Gastrocnemius medialis (tissue), 4 donors: ENCODE results near the gene ZFYVE1. TPM values are rescaled to one million over a fixed set of nuclear protein-coding genes. Genes with fewer than 3 reads are reported as not detected.
"Not testable (repeated sequence)": the region's sequence is repeated elsewhere in the genome, so short reads cannot be mapped to it uniquely, and the experiment has no call there.

Experiments used
- ATAC-seq, 2 donors: fragments of 150-250 bp; one replicate each; pipeline ENCODE4 v1.9.1; 2016
- DNase-seq, 2 donors: peaks; one replicate each; pipeline ENCODE4 v3.0.0-alpha.2; 2019
- H3K27ac ChIP-seq, 4 donors: fragments of 200-600 bp; sonication (generic); 1 replicate in 1 of 4; 2 replicates in 3 of 4; pipeline ENCODE4 v1.5.1; 2016 to 2018; ENCODE audit warnings: mild to moderate bottlenecking in 2 of 4, moderate library complexity in 1 of 4
- H3K27me3 ChIP-seq, 3 donors: fragments of 200-600 bp; sonication (generic) in 2 of 3; 1 replicate in 1 of 3; 2 replicates in 2 of 3; pipeline versions ENCODE4 v1.5.1 to v1.6.0; 2016 to 2019; ENCODE audit warnings: mild to moderate bottlenecking in 1 of 3, moderate library complexity in 1 of 3
- H3K36me3 ChIP-seq, 2 donors: fragments of 200-600 bp; sonication (generic) in 1 of 2; one replicate each; pipeline ENCODE4 v1.5.1; 2017 to 2018
- H3K4me1 ChIP-seq, 2 donors: fragments of 200-600 bp; sonication (generic) in 1 of 2; one replicate each; pipeline ENCODE4 v1.5.1; 2016 to 2017; ENCODE audit warnings: mild to moderate bottlenecking in 2 of 2
- H3K4me3 ChIP-seq, 4 donors: fragments of 200-600 bp; sonication (generic) in 3 of 4; 1 replicate in 1 of 4; 2 replicates in 3 of 4; pipeline ENCODE4 v1.5.1; 2016 to 2019; ENCODE audit warnings: mild to moderate bottlenecking in 2 of 4
- H3K9me3 ChIP-seq, 3 donors: fragments of 200-600 bp; sonication (generic) in 2 of 3; 1 replicate in 1 of 3; 2 replicates in 2 of 3; pipeline ENCODE4 v1.5.1; 2016 to 2019
- POLR2A ChIP-seq, 2 donors: fragments of 450-650 bp; IDR thresholded peaks; one replicate each; pipeline ENCODE4 v1.6.1; 2017; ENCODE audit warnings: antibody characterized with exemption in 2 of 2, mild to moderate bottlenecking in 2 of 2, moderate library complexity in 2 of 2
- in situ Hi-C, 4 donors: fragments of 200-750 bp; cut with MboI; loops; one replicate each; pipeline versions ENCODE4 v1.15.0 to v1.8.0; 2017; ENCODE audit warnings: low sequenced_read_pairs in 4 of 4
- intact Hi-C: fragments of 100-400 bp; cut with DNase I; formaldehyde crosslinking; loops from one replicate; pipeline ENCODE4 v1.15.1; 2023; ENCODE audit warnings: low total_unique reads
- total RNA-seq, 4 donors: library from RNA; depleted of rRNA; stranded (reverse); fragments of >200 nt; gene quantifications; one replicate each; pipeline versions ENCODE4 v1.1.0 to v1.2.3, GENCODE V29; 2016
- TF ChIP-seq, protein P1 (sequence below), 5 experiments: fragments of 450-650 bp in 3 of 5; fragments of 200-600 bp in 2 of 5; sonication (generic) in 2 of 5; IDR thresholded peaks in 4 of 5; conservative IDR thresholded peaks in 1 of 5; 1 replicate in 4 of 5; 2 replicates in 1 of 5; pipeline ENCODE4 v1.5.1; 2016 to 2019; ENCODE audit warnings: antibody characterized with exemption in 5 of 5, mild to moderate bottlenecking in 3 of 5, moderate library complexity in 3 of 5

ZFYVE1 gene
- total RNA-seq, 4 donors from 2014 or later = 16.7 to 28.3 (median 19.3) TPM

DNA sequence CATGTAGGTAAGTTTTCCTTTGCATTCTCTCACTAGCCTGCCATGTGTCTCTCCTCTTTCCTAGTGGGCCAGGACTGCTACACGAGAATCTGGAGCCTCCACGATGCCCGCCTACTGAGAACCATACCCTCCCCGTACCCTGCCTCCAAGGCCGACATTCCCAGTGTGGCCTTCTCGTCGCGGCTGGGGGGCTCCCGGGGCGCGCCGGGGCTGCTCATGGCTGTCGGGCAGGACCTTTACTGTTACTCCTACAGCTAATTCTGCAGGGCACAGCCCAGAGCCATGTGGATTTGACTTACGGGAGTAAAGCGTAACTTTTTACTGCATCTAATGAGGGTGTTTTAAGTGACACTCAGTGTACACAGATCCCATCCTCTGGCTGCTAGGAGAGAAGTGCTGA, 68.4 kb downstream of the ZFYVE1 start:
- no peaks in the 10 kb centered on the region for H3K27me3 ChIP-seq
- in situ Hi-C loops (no loop called here), intact Hi-C loops (no loop called here)
- H3K4me3 ChIP-seq = no peak overlapping the region
- no peaks in the 10 kb centered on the region for H3K9me3 ChIP-seq
- ATAC-seq (no peak), DNase-seq (no peak)
- H3K27ac ChIP-seq = no peak overlapping the region
- H3K36me3 ChIP-seq = peaks cover 0 to 64% of the 10 kb centered on the region in 2 donors
- no peak for TF ChIP-seq POLR2A (IDR thresholded peaks at IDR 0.05)
- TF ChIP-seq, protein P1, sequence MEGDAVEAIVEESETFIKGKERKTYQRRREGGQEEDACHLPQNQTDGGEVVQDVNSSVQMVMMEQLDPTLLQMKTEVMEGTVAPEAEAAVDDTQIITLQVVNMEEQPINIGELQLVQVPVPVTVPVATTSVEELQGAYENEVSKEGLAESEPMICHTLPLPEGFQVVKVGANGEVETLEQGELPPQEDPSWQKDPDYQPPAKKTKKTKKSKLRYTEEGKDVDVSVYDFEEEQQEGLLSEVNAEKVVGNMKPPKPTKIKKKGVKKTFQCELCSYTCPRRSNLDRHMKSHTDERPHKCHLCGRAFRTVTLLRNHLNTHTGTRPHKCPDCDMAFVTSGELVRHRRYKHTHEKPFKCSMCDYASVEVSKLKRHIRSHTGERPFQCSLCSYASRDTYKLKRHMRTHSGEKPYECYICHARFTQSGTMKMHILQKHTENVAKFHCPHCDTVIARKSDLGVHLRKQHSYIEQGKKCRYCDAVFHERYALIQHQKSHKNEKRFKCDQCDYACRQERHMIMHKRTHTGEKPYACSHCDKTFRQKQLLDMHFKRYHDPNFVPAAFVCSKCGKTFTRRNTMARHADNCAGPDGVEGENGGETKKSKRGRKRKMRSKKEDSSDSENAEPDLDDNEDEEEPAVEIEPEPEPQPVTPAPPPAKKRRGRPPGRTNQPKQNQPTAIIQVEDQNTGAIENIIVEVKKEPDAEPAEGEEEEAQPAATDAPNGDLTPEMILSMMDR (IDR thresholded peaks at IDR 0.05 in 4 of 5, conservative IDR thresholded peaks at IDR 0.05 in 1 of 5) = no peak
- no peaks in the 10 kb centered on the region for H3K4me1 ChIP-seq

DNA sequence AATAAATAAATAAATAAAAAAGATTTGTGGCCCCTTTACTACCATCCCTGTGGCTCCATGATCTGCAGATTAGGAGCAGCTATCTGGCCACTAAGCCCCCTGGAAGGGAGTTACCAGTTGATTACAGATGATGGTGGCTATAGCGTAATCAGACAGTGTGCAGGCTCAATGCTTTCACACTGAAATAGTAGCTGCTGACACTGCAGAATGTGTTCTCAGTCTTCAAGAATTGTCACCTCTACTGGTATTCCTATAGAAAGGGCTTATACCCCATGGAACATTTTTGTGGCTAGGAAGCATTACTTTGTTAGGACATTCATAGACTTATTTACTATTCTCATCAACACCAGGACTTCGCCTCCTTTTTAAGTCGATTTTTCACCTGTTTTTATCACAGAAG, 69.7 kb downstream of the ZFYVE1 start:
- Histone ChIP-seq H3K4me1 (no peaks in the 10 kb centered on the region), H3K4me3 (no peak overlapping the region), H3K36me3 (peaks cover 0 to 69% of the 10 kb centered on the region in 2 donors), H3K27ac (no peak overlapping the region), H3K27me3 (no peaks in the 10 kb centered on the region), H3K9me3 (no peaks in the 10 kb centered on the region)
- DNase-seq = no peak
- no peak for ATAC-seq
- intact Hi-C loops (no loop called here), in situ Hi-C loops (no loop called here)
- TF ChIP-seq, protein P1 (IDR thresholded peaks at IDR 0.05 in 4 of 5, conservative IDR thresholded peaks at IDR 0.05 in 1 of 5) = no peak

DNA sequence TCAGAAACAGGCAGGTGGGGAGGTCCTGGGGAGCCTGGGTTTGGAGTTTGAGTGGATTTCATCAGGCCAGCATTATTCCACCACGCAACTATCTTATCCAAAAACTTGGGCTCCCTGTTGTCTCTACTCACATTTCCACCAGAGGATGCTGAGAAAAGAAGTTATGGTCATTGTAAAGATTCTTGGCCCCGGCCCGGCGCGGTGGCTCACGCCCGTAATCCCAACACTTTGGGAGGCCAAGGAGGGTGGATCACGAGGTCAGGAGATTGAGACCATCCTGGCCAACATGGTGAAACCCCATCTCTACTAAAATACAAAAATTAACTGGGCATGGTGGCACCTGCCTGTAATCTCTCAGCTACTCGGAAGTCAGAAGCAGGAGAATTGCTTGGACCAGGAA, 70.2 kb downstream of the ZFYVE1 start:
- H3K36me3 ChIP-seq = peaks cover 0 to 74% of the 10 kb centered on the region in 2 donors
- H3K4me3 ChIP-seq, in situ Hi-C loops, H3K9me3 ChIP-seq, ATAC-seq, intact Hi-C loops, H3K4me1 ChIP-seq, H3K27ac ChIP-seq, DNase-seq, H3K27me3 ChIP-seq: not testable (repeated sequence)

DNA sequence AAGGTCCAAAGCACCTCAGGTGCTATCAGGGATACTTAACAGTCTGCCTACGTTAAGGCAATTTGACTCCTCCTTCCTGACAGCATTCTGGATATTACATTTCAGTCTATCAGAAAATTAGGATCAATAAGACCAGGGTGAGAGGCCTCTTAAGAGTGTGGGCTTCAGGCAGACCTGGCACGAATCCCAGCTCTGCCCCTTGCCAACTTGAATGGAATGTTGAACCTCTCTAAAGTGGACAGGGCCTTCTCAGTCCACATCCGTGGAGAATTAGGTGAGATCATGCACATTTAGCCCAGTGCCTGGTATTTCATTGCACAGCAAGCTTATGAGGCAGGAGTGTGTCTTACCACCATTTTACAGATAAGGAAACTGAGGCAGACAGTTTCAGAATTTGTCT, 74.7 kb downstream of the ZFYVE1 start:
- Histone ChIP-seq H3K4me3 (no peak overlapping the region), H3K27me3 (no peaks in the 10 kb centered on the region), H3K27ac (no peak overlapping the region), H3K9me3 (no peaks in the 10 kb centered on the region), H3K4me1 (no peaks in the 10 kb centered on the region), H3K36me3 (peaks cover 0 to 45% of the 10 kb centered on the region in 2 donors)
- in situ Hi-C loops (no loop called here), intact Hi-C loops (no loop called here)
- ATAC-seq = no peak
- no peak for DNase-seq
- TF ChIP-seq, protein P1 (IDR thresholded peaks at IDR 0.05 in 4 of 5, conservative IDR thresholded peaks at IDR 0.05 in 1 of 5) = no peak
- TF ChIP-seq POLR2A (IDR thresholded peaks at IDR 0.05) = no peak

DNA sequence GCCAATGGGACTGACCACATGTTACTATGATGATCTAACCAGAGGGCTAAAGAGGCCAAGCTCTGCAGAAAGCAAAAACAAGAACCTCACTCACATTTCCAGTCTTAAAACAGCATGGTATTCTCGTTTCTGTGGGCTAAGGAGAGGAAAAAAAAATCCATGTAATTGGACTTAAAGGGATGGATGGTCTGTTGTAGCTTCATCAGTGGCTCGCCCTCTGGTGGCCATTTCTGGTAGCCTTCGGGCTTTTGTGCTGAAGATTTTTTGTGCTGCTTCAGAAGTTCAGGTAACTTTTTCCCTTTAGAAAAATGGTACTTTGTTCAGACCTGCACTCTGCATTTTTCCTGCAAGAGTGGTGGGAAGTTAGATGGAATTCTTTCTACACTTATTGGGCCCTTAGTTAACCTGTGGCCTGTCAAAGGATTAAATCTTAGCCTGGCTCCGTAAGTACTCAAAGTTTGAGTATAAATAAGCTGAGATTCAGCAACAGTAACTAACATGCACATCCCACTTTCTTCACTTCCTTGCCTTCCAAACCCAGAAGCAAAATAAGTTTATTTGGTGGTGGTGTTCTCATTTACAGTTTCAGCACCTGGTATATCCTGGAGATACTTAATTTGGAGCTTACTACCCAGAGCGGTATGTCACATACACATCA, 78.3 kb downstream of the ZFYVE1 start:
- in situ Hi-C loops (loop anchor here (5.0 to 10.0 kb wide), 3 partner anchors 431 to 436 kb away; no protein-coding TSS in a partner anchor), intact Hi-C loops (no loop called here)

More for the DNA sequence above, 78.3 kb downstream of the ZFYVE1 start:
- DNase-seq = peak in 1 of 2 donors; percentile 61
- TF ChIP-seq POLR2A (IDR thresholded peaks at IDR 0.05) = no peak
- TF ChIP-seq, protein P1 (IDR thresholded peaks at IDR 0.05 in 4 of 5, conservative IDR thresholded peaks at IDR 0.05 in 1 of 5) = peak; percentile 59 to 88 (median 82)
- H3K27me3 ChIP-seq = no peaks in the 10 kb centered on the region
- peaks cover 0 to 52% of the 10 kb centered on the region in 2 donors for H3K36me3 ChIP-seq
- H3K4me3 ChIP-seq = no peak overlapping the region
- no peaks in the 10 kb centered on the region for H3K9me3 ChIP-seq
- ATAC-seq = peak in 1 of 2 donors; percentile 42
- H3K27ac ChIP-seq = no peak overlapping the region
- H3K4me1 ChIP-seq = no peaks in the 10 kb centered on the region
